MCF 10A (cell line): ENCODE data around the gene GATB. TPM values are rescaled to one million over a fixed set of nuclear protein-coding genes. Genes with fewer than 3 reads are reported as not detected.

Experiments
- BruUV-seq: library from RNA; stranded (reverse); fragments of 400-500 nt; replicated peaks from 2 replicates; lab custom pipeline; 2021; lab: Mats Ljungman, UMichigan
- CTCF ChIA-PET: fragments of 300-600 bp; sonication (Branson Sonifier 250); formaldehyde crosslinking; extraction: SDS; loops from one replicate; lab custom pipeline; 2021; ENCODE audit warnings: antibody characterized with exemption, inconsistent platforms; lab: Yijun Ruan, JAX
- POLR2A ChIA-PET: fragments of 300-600, 350-650 bp; sonication (Branson Sonifier 250); formaldehyde crosslinking; extraction: SDS; loops from one replicate; lab custom pipeline; 2020; ENCODE audit warnings: antibody characterized with exemption, inconsistent platforms; lab: Yijun Ruan, JAX
- DNase-seq: peaks from one replicate; pipeline ENCODE4 v3.0.0-alpha.2; 2018; ENCODE audit not compliant: unreplicated experiment
- H3K27ac Mint-ChIP-seq: one replicate; pipeline ENCODE4 v1.8.0; 2022; ENCODE audit warnings: mild to moderate bottlenecking, low read depth, mixed read lengths; ENCODE audit not compliant: unreplicated experiment
- H3K27me3 Mint-ChIP-seq: one replicate; pipeline ENCODE4 v1.8.0; 2022; ENCODE audit warnings: mixed read lengths; ENCODE audit not compliant: insufficient read depth, unreplicated experiment
- H3K36me3 Mint-ChIP-seq: one replicate; pipeline ENCODE4 v1.8.0; 2022; ENCODE audit warnings: mild to moderate bottlenecking, moderate library complexity, mixed read lengths; ENCODE audit not compliant: insufficient read depth, unreplicated experiment
- H3K4me1 Mint-ChIP-seq: one replicate; pipeline ENCODE4 v1.8.0; 2022; ENCODE audit warnings: mixed read lengths; ENCODE audit not compliant: insufficient read depth, unreplicated experiment
- H3K4me3 Mint-ChIP-seq: one replicate; pipeline ENCODE4 v1.8.0; 2022; ENCODE audit warnings: mild to moderate bottlenecking, moderate library complexity, mixed read lengths; ENCODE audit not compliant: unreplicated experiment
- H3K9me3 Mint-ChIP-seq: one replicate; pipeline ENCODE4 v1.8.0; 2022; ENCODE audit warnings: mixed read lengths; ENCODE audit not compliant: unreplicated experiment
- CTCF ChIP-seq: fragments of 200-600 bp; IDR thresholded peaks from one replicate; pipeline ENCODE4 v1.8.0; 2022; ENCODE audit warnings: antibody characterized with exemption, mild to moderate bottlenecking; ENCODE audit not compliant: unreplicated experiment
- intact Hi-C: fragments of 100-400 bp; cut with micrococcal nuclease; formaldehyde crosslinking; loops from 2 replicates; pipeline ENCODE4 v1.14.1; 2022
- total RNA-seq: library from RNA; stranded (reverse); gene quantifications from 2 replicates; pipeline ENCODE4 v1.2.3, GENCODE V29; 2022

The GATB gene
- total RNA-seq, 1 experiment from 2014 or later, result 17.8 TPM

GRCh38 chr4:151688003-151688784, 72.6 kb downstream of the GATB start:
- Mint-ChIP-seq H3K4me1 (no peaks in the 10 kb centered on the region), H3K36me3 (peaks cover 8% of the 10 kb centered on the region), H3K27ac (no peak overlapping the region), H3K4me3 (no peak overlapping the region), H3K27me3 (no peaks in the 10 kb centered on the region), H3K9me3 (no peaks in the 10 kb centered on the region)
- CTCF ChIA-PET, result interaction anchor here (0.6 kb wide), 2 partner anchors 75 to 571 kb away, joined by 3 to 5 read pairs; no protein-coding TSS in a partner anchor
- intact Hi-C loops, result no loop called here
- DNase-seq, result no peak
- no TSS peak for BruUV-seq
- POLR2A ChIA-PET, result interaction anchor here (0.5 to 1.0 kb wide), 2 partner anchors 577 to 664 kb away, joined by 3 read pairs; no protein-coding TSS in a partner anchor
- TF ChIP-seq CTCF, result no peak

- Mint-ChIP-seq H3K36me3 (peaks cover 10% of the 10 kb centered on the region), H3K4me3 (no peak overlapping the region), H3K27ac (no peak overlapping the region), H3K9me3 (no peaks in the 10 kb centered on the region), H3K4me1 (no peaks in the 10 kb centered on the region), H3K27me3 (no peaks in the 10 kb centered on the region)
- ChIA-PET CTCF (interaction anchor here (0.6 to 1.2 kb wide), 2 partner anchors 69 to 662 kb away, joined by 3 to 4 read pairs; no protein-coding TSS in a partner anchor), POLR2A (interaction anchor here (0.5 to 1.0 kb wide), 4 partner anchors 8 to 665 kb away, joined by 3 to 5 read pairs (median 3); no protein-coding TSS in a partner anchor)
- TF ChIP-seq CTCF, result no peak
- no TSS peak for BruUV-seq
- intact Hi-C loops, result no loop called here
- no peak for DNase-seq
Observed at GRCh38 chr4:151687021-151687640, 73.7 kb downstream of the GATB start.

- ChIA-PET POLR2A (no interaction called here), CTCF (interaction anchor here (0.7 kb wide), 2 partner anchors 11 to 696 kb away, joined by 3 read pairs; no protein-coding TSS in a partner anchor)
- no TSS peak for BruUV-seq
- no peak for TF ChIP-seq CTCF
- no peak overlapping the region for H3K27ac Mint-ChIP-seq
- H3K4me1 Mint-ChIP-seq, result no peaks in the 10 kb centered on the region
- no peak overlapping the region for H3K4me3 Mint-ChIP-seq
- H3K27me3 Mint-ChIP-seq, result no peaks in the 10 kb centered on the region
- intact Hi-C loops, result no loop called here
- DNase-seq, result no peak
- no peaks in the 10 kb centered on the region for H3K9me3 Mint-ChIP-seq
- peaks cover 13% of the 10 kb centered on the region for H3K36me3 Mint-ChIP-seq
Observed at GRCh38 chr4:151685303-151685702, 75.5 kb downstream of the GATB start.

- no peaks in the 10 kb centered on the region for H3K27me3 Mint-ChIP-seq
- no peak overlapping the region for H3K4me3 Mint-ChIP-seq
- peaks cover 18% of the 10 kb centered on the region for H3K36me3 Mint-ChIP-seq
- POLR2A ChIA-PET, result no interaction called here
- DNase-seq, result no peak
- no TSS peak for BruUV-seq
- CTCF ChIA-PET, result no interaction called here
- H3K27ac Mint-ChIP-seq, result no peak overlapping the region
- no peak for TF ChIP-seq CTCF
- peaks cover 8% of the 10 kb centered on the region for H3K4me1 Mint-ChIP-seq
- intact Hi-C loops, result no loop called here
- H3K9me3 Mint-ChIP-seq, result no peaks in the 10 kb centered on the region
Observed at GRCh38 chr4:151681085-151681484, 79.7 kb downstream of the GATB start.
